ENCODE data around the gene CHKB.

GRCh38 chr22:50535113-50535512 lies 47.5 kb downstream of the CHKB start:
- TF ChIP-seq FOXK2 (IDR thresholded peaks at IDR 0.05) (no peak), FOXM1 (IDR thresholded peaks at IDR 0.05; ENCODE audit: borderline replicate concordance) (no peak), TARDBP (IDR thresholded peaks at IDR 0.05) (no peak), ARNT (IDR thresholded peaks at IDR 0.05) (no peak), SP1 (IDR thresholded peaks at IDR 0.05) (no peak), L3MBTL2 (conservative IDR thresholded peaks at IDR 0.05) (no peak), BHLHE40 (IDR thresholded peaks at IDR 0.05; ENCODE audit: borderline replicate concordance) (no peak), PKNOX1 (IDR thresholded peaks at IDR 0.05) (no peak), ELF4 (IDR thresholded peaks at IDR 0.05) (no peak), NFRKB (IDR thresholded peaks at IDR 0.05) (no peak), FOXA1 (IDR thresholded peaks at IDR 0.05) (no peak)

All from HEK293T (cell line).